ENCODE measurements around the gene SEMA3C.

- TF ChIP-seq, protein P1, sequence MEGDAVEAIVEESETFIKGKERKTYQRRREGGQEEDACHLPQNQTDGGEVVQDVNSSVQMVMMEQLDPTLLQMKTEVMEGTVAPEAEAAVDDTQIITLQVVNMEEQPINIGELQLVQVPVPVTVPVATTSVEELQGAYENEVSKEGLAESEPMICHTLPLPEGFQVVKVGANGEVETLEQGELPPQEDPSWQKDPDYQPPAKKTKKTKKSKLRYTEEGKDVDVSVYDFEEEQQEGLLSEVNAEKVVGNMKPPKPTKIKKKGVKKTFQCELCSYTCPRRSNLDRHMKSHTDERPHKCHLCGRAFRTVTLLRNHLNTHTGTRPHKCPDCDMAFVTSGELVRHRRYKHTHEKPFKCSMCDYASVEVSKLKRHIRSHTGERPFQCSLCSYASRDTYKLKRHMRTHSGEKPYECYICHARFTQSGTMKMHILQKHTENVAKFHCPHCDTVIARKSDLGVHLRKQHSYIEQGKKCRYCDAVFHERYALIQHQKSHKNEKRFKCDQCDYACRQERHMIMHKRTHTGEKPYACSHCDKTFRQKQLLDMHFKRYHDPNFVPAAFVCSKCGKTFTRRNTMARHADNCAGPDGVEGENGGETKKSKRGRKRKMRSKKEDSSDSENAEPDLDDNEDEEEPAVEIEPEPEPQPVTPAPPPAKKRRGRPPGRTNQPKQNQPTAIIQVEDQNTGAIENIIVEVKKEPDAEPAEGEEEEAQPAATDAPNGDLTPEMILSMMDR (tag by site-specific recombination; IDR thresholded peaks at IDR 0.05): no peak
- TF ChIP-seq ZNF335 (tag by site-specific recombination; conservative IDR thresholded peaks at IDR 0.05) (no peak), SP2 (tag by site-specific recombination; IDR thresholded peaks at IDR 0.05) (no peak), ZNF223 (tag by site-specific recombination; IDR thresholded peaks at IDR 0.05) (no peak), ZNF19 (tag by site-specific recombination; IDR thresholded peaks at IDR 0.05; ENCODE audit: low read depth) (no peak), ZNF433 (tag by site-specific recombination; IDR thresholded peaks at IDR 0.05; ENCODE audit: low read depth) (no peak), ZNF629 (tag by site-specific recombination; IDR thresholded peaks at IDR 0.05) (no peak), ZBTB21 (tag by site-specific recombination; IDR thresholded peaks at IDR 0.05) (no peak), ZBTB20 (tag by site-specific recombination; IDR thresholded peaks at IDR 0.05) (no peak), RBAK (tag by site-specific recombination; IDR thresholded peaks at IDR 0.05) (no peak), ZNF248 (tag by site-specific recombination; IDR thresholded peaks at IDR 0.05) (no peak)
- TF ChIP-seq, protein P2, sequence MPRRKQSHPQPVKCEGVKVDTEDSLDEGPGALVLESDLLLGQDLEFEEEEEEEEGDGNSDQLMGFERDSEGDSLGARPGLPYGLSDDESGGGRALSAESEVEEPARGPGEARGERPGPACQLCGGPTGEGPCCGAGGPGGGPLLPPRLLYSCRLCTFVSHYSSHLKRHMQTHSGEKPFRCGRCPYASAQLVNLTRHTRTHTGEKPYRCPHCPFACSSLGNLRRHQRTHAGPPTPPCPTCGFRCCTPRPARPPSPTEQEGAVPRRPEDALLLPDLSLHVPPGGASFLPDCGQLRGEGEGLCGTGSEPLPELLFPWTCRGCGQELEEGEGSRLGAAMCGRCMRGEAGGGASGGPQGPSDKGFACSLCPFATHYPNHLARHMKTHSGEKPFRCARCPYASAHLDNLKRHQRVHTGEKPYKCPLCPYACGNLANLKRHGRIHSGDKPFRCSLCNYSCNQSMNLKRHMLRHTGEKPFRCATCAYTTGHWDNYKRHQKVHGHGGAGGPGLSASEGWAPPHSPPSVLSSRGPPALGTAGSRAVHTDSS (tag by site-specific recombination; IDR thresholded peaks at IDR 0.05): no peak
- TF ChIP-seq, protein P3, sequence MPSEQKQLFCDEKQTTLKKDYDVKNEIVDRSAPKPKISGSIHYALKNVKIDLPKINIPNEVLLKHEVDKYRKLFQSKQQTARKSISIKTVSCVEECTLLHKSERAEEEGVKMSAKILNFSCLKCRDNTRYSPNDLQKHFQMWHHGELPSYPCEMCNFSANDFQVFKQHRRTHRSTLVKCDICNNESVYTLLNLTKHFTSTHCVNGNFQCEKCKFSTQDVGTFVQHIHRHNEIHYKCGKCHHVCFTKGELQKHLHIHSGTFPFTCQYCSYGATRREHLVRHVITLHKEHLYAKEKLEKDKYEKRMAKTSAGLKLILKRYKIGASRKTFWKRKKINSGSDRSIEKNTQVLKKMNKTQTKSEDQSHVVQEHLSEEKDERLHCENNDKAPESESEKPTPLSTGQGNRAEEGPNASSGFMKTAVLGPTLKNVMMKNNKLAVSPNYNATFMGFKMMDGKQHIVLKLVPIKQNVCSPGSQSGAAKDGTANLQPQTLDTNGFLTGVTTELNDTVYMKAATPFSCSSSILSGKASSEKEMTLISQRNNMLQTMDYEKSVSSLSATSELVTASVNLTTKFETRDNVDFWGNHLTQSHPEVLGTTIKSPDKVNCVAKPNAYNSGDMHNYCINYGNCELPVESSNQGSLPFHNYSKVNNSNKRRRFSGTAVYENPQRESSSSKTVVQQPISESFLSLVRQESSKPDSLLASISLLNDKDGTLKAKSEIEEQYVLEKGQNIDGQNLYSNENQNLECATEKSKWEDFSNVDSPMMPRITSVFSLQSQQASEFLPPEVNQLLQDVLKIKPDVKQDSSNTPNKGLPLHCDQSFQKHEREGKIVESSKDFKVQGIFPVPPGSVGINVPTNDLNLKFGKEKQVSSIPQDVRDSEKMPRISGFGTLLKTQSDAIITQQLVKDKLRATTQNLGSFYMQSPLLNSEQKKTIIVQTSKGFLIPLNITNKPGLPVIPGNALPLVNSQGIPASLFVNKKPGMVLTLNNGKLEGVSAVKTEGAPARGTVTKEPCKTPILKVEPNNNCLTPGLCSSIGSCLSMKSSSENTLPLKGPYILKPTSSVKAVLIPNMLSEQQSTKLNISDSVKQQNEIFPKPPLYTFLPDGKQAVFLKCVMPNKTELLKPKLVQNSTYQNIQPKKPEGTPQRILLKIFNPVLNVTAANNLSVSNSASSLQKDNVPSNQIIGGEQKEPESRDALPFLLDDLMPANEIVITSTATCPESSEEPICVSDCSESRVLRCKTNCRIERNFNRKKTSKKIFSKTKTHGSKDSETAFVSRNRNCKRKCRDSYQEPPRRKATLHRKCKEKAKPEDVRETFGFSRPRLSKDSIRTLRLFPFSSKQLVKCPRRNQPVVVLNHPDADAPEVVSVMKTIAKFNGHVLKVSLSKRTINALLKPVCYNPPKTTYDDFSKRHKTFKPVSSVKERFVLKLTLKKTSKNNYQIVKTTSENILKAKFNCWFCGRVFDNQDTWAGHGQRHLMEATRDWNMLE (tag by site-specific recombination; conservative IDR thresholded peaks at IDR 0.05; ENCODE audit: low read depth): no peak
Measured at GRCh38 chr7:80719261-80719660, 199.6 kb downstream of the SEMA3C start.
